NT2/D1 (cell line): ENCODE results near the gene CD4.
A peak's percentile ranks its signal among the peaks of the same experiment; 100 is the strongest.

ENCODE experiments used
- DNase-seq: peaks from one replicate; pipeline ENCODE4 v3.0.0-alpha.2; 2011; ENCODE audit warnings: low read depth, low spot score
- H3K27me3 ChIP-seq: 2 replicates; pipeline ENCODE4 v1.6.0; 2011; ENCODE audit warnings: mild to moderate bottlenecking; ENCODE audit not compliant: insufficient read length, insufficient read depth
- H3K36me3 ChIP-seq: 2 replicates; pipeline ENCODE4 v1.6.1; 2011; ENCODE audit warnings: mild to moderate bottlenecking, low read length, mixed read lengths; ENCODE audit not compliant: insufficient read depth, insufficient read length
- H3K4me1 ChIP-seq: 2 replicates; pipeline ENCODE4 v1.5.1; 2011; ENCODE audit not compliant: insufficient read depth, insufficient read length
- H3K4me3 ChIP-seq: 2 replicates; pipeline ENCODE4 v1.5.1; 2011; ENCODE audit warnings: low read depth; ENCODE audit not compliant: insufficient read length
- H3K9ac ChIP-seq: 2 replicates; pipeline ENCODE4 v1.6.0; 2011; ENCODE audit warnings: low read depth; ENCODE audit not compliant: insufficient read length
- H3K9me3 ChIP-seq: 2 replicates; pipeline ENCODE4 v1.5.1; 2011; ENCODE audit warnings: mild to moderate bottlenecking, low read length; ENCODE audit not compliant: insufficient read depth
- SUZ12 ChIP-seq: IDR thresholded peaks from 2 replicates; pipeline ENCODE4 v1.6.1; 2011; ENCODE audit not compliant: insufficient read length, insufficient read depth; ENCODE audit errors: extremely low read depth
- YY1 ChIP-seq: IDR thresholded peaks from 2 replicates; pipeline ENCODE4 v1.6.1; 2011; ENCODE audit not compliant: insufficient read length, insufficient read depth
- ZNF274 ChIP-seq: IDR thresholded peaks from 2 replicates; pipeline ENCODE4 v1.6.1; 2011; ENCODE audit warnings: mild to moderate bottlenecking, low read depth, low read length

Gene CD4

GRCh38 chr12:6750506-6750905 lies 38.8 kb upstream of the CD4 start:
- H3K4me1 ChIP-seq = peaks cover 14% of the 10 kb centered on the region
- H3K9ac ChIP-seq = no peak overlapping the region
- no peaks in the 10 kb centered on the region for H3K9me3 ChIP-seq
- H3K27me3 ChIP-seq = no peaks in the 10 kb centered on the region
- no peak for TF ChIP-seq ZNF274
- TF ChIP-seq YY1 = no peak
- TF ChIP-seq SUZ12 = no peak
- no peak overlapping the region for H3K4me3 ChIP-seq
- DNase-seq = no peak
- H3K36me3 ChIP-seq = peaks cover 69% of the 10 kb centered on the region

GRCh38 chr12:6751767-6752166 lies 37.6 kb upstream of the CD4 start:
- Histone ChIP-seq H3K4me3 (peak overlapping the region; percentile 99), H3K9me3 (no peaks in the 10 kb centered on the region), H3K4me1 (peaks cover 9% of the 10 kb centered on the region), H3K36me3 (peaks cover 56% of the 10 kb centered on the region), H3K9ac (peak overlapping the region; percentile 100), H3K27me3 (no peaks in the 10 kb centered on the region)
- TF ChIP-seq SUZ12 (no peak), ZNF274 (no peak), YY1 (no peak)
- no peak for DNase-seq

GRCh38 chr12:6752167-6752920 lies 37.0 kb upstream of the CD4 start:
- peaks cover 12% of the 10 kb centered on the region for H3K4me1 ChIP-seq
- DNase-seq = peak; percentile 80
- no peaks in the 10 kb centered on the region for H3K27me3 ChIP-seq

GRCh38 chr12:6752921-6753771 lies 36.2 kb upstream of the CD4 start, which contains the start of gene MLF2:
Gene MLF2 (minus strand): TSS chr12:6753141. CDS start chr12:6752334, 807 bp downstream.
- Histone ChIP-seq H3K27me3 (no peaks in the 10 kb centered on the region), H3K36me3 (peaks cover 42% of the 10 kb centered on the region), H3K4me1 (peaks cover 13% of the 10 kb centered on the region), H3K9ac (peak within 1 kb of the TSS; percentile 100), H3K9me3 (no peaks in the 10 kb centered on the region), H3K4me3 (peak within 1 kb of the TSS; percentile 99)
- peak; percentile 100 for DNase-seq
- TF ChIP-seq ZNF274 = no peak
- no peak for TF ChIP-seq YY1
- TF ChIP-seq SUZ12 = no peak

More at GRCh38 chr12:6752167-6752920, 37.0 kb upstream of the CD4 start:
- H3K36me3 ChIP-seq = peaks cover 50% of the 10 kb centered on the region
- H3K9me3 ChIP-seq = no peaks in the 10 kb centered on the region
- H3K9ac ChIP-seq = peak overlapping the region; percentile 100
- H3K4me3 ChIP-seq = peak overlapping the region; percentile 99
- TF ChIP-seq YY1 (no peak), SUZ12 (no peak), ZNF274 (no peak)

GRCh38 chr12:6753772-6754356 lies 35.5 kb upstream of the CD4 start:
- Histone ChIP-seq H3K36me3 (peaks cover 35% of the 10 kb centered on the region), H3K4me1 (peaks cover 19% of the 10 kb centered on the region), H3K27me3 (no peaks in the 10 kb centered on the region), H3K4me3 (peak overlapping the region; percentile 99), H3K9me3 (no peaks in the 10 kb centered on the region), H3K9ac (peak overlapping the region; percentile 57)
- TF ChIP-seq SUZ12 (no peak), YY1 (no peak), ZNF274 (no peak)
- no peak for DNase-seq

GRCh38 chr12:6754411-6754810 lies 34.9 kb upstream of the CD4 start:
- no peak for DNase-seq
- Histone ChIP-seq H3K4me1 (peaks cover 19% of the 10 kb centered on the region), H3K9me3 (no peaks in the 10 kb centered on the region), H3K27me3 (no peaks in the 10 kb centered on the region), H3K4me3 (no peak overlapping the region), H3K36me3 (peaks cover 29% of the 10 kb centered on the region), H3K9ac (peak overlapping the region; percentile 57)
- TF ChIP-seq YY1 = no peak
- TF ChIP-seq ZNF274 = no peak
- no peak for TF ChIP-seq SUZ12
